ENCODE measurements around the gene RPL39. TPM values are rescaled to one million over a fixed set of nuclear protein-coding genes. Genes with fewer than 3 reads are reported as not detected.

Gene RPL39
- total RNA-seq, 1 donor from 2014 or later, result 1,492 TPM

- H3K9me3 ChIP-seq (ENCODE audit: insufficient read depth, low read depth, low read length), result no peaks in the 10 kb centered on the region
- H2AFZ ChIP-seq (ENCODE audit: low read depth, low read length), result peak overlapping the region; percentile 76
- Mint-ChIP-seq H3K4me1 (ENCODE audit: low read depth, unreplicated experiment) (peaks cover 10% of the 10 kb centered on the region), H3K36me3 (ENCODE audit: low read depth, unreplicated experiment) (peaks cover 3% of the 10 kb centered on the region), H3K9me3 (ENCODE audit: unreplicated experiment) (no peaks in the 10 kb centered on the region), H3K27me3 (ENCODE audit: low read depth, unreplicated experiment) (no peaks in the 10 kb centered on the region), H3K27ac (ENCODE audit: unreplicated experiment) (peak overlapping the region; percentile 93), H3K4me3 (ENCODE audit: unreplicated experiment) (peak overlapping the region; percentile 96)
- H3K36me3 ChIP-seq (ENCODE audit: insufficient read depth, low read length), result peaks cover 15% of the 10 kb centered on the region
- TF ChIP-seq EZH2 (IDR thresholded peaks at IDR 0.05; ENCODE audit: insufficient read depth, low read length) (no peak), CTCF (IDR thresholded peaks at IDR 0.05; ENCODE audit: insufficient read depth, low read depth, low read length) (peak; percentile 7)
- FAIRE-seq (no peak), DNase-seq (ENCODE audit: low read depth) (peak; percentile 10)
- H3K4me1 ChIP-seq (ENCODE audit: insufficient read depth, low read length), result peaks cover 3% of the 10 kb centered on the region
- H3K27me3 ChIP-seq (ENCODE audit: insufficient read depth, low read length), result no peaks in the 10 kb centered on the region
- H3K4me3 ChIP-seq (ENCODE audit: insufficient read depth, low read depth, low read length), result peak overlapping the region; percentile 94
- H3K4me2 ChIP-seq (ENCODE audit: low read length), result peak overlapping the region; percentile 97
- H4K20me1 ChIP-seq (ENCODE audit: insufficient read depth, low read length), result peaks cover 50% of the 10 kb centered on the region
- H3K79me2 ChIP-seq (ENCODE audit: insufficient read depth, low read length), result peaks cover 52% of the 10 kb centered on the region
- H3K9ac ChIP-seq (ENCODE audit: low read length), result peak overlapping the region; percentile 99
- H3K27ac ChIP-seq (ENCODE audit: low read depth, low read length), result peak overlapping the region; percentile 86
These were observed 423 bp downstream of the RPL39 start for GRCh38 chrX:119790977-119791436.

GRCh38 chrX:119784747-119785446 is 6.5 kb downstream of the RPL39 start:
- Mint-ChIP-seq H3K36me3 (ENCODE audit: low read depth, unreplicated experiment) (peaks cover 3% of the 10 kb centered on the region), H3K9me3 (ENCODE audit: unreplicated experiment) (no peaks in the 10 kb centered on the region), H3K27me3 (ENCODE audit: low read depth, unreplicated experiment) (no peaks in the 10 kb centered on the region), H3K4me1 (ENCODE audit: low read depth, unreplicated experiment) (peaks cover 10% of the 10 kb centered on the region), H3K4me3 (ENCODE audit: unreplicated experiment) (no peak overlapping the region), H3K27ac (ENCODE audit: unreplicated experiment) (no peak overlapping the region)
- H3K27me3 ChIP-seq (ENCODE audit: insufficient read depth, low read length), result no peaks in the 10 kb centered on the region
- DNase-seq (ENCODE audit: low read depth) (no peak), FAIRE-seq (peak; percentile 81)
- peaks cover 23% of the 10 kb centered on the region for H3K36me3 ChIP-seq (ENCODE audit: insufficient read depth, low read length)
- H4K20me1 ChIP-seq (ENCODE audit: insufficient read depth, low read length), result peaks cover 70% of the 10 kb centered on the region
- no peak for TF ChIP-seq EZH2 (IDR thresholded peaks at IDR 0.05; ENCODE audit: insufficient read depth, low read length)
- TF ChIP-seq CTCF (IDR thresholded peaks at IDR 0.05; ENCODE audit: insufficient read depth, low read depth, low read length), result peak; percentile 37
- H2AFZ ChIP-seq (ENCODE audit: low read depth, low read length), result no peak overlapping the region
- H3K4me2 ChIP-seq (ENCODE audit: low read length), result no peak overlapping the region
- no peak overlapping the region for H3K27ac ChIP-seq (ENCODE audit: low read depth, low read length)
- no peak overlapping the region for H3K9ac ChIP-seq (ENCODE audit: low read length)
- H3K4me1 ChIP-seq (ENCODE audit: insufficient read depth, low read length), result peaks cover 3% of the 10 kb centered on the region
- H3K9me3 ChIP-seq (ENCODE audit: insufficient read depth, low read depth, low read length), result no peaks in the 10 kb centered on the region
- peaks cover 57% of the 10 kb centered on the region for H3K79me2 ChIP-seq (ENCODE audit: insufficient read depth, low read length)
- H3K4me3 ChIP-seq (ENCODE audit: insufficient read depth, low read depth, low read length), result no peak overlapping the region

- peaks cover 51% of the 10 kb centered on the region for H4K20me1 ChIP-seq (ENCODE audit: insufficient read depth, low read length)
- DNase-seq (ENCODE audit: low read depth) (no peak), FAIRE-seq (no peak)
- H3K36me3 ChIP-seq (ENCODE audit: insufficient read depth, low read length), result peaks cover 17% of the 10 kb centered on the region
- H3K4me1 ChIP-seq (ENCODE audit: insufficient read depth, low read length), result no peaks in the 10 kb centered on the region
- peaks cover 38% of the 10 kb centered on the region for H3K79me2 ChIP-seq (ENCODE audit: insufficient read depth, low read length)
- H2AFZ ChIP-seq (ENCODE audit: low read depth, low read length), result no peak overlapping the region
- no peaks in the 10 kb centered on the region for H3K9me3 Mint-ChIP-seq (ENCODE audit: unreplicated experiment)
- H3K9me3 ChIP-seq (ENCODE audit: insufficient read depth, low read depth, low read length), result no peaks in the 10 kb centered on the region
- H3K4me2 ChIP-seq (ENCODE audit: low read length), result no peak overlapping the region
- H3K36me3 Mint-ChIP-seq (ENCODE audit: low read depth, unreplicated experiment), result peaks cover 3% of the 10 kb centered on the region
- no peak overlapping the region for H3K9ac ChIP-seq (ENCODE audit: low read length)
- H3K4me1 Mint-ChIP-seq (ENCODE audit: low read depth, unreplicated experiment), result peaks cover 3% of the 10 kb centered on the region
- H3K27me3 Mint-ChIP-seq (ENCODE audit: low read depth, unreplicated experiment), result no peaks in the 10 kb centered on the region
- H3K4me3 ChIP-seq (ENCODE audit: insufficient read depth, low read depth, low read length), result no peak overlapping the region
- no peak overlapping the region for H3K4me3 Mint-ChIP-seq (ENCODE audit: unreplicated experiment)
- no peak overlapping the region for H3K27ac Mint-ChIP-seq (ENCODE audit: unreplicated experiment)
- H3K27me3 ChIP-seq (ENCODE audit: insufficient read depth, low read length), result no peaks in the 10 kb centered on the region
- no peak for TF ChIP-seq EZH2 (IDR thresholded peaks at IDR 0.05; ENCODE audit: insufficient read depth, low read length)
- TF ChIP-seq CTCF (IDR thresholded peaks at IDR 0.05; ENCODE audit: insufficient read depth, low read depth, low read length), result no peak
- H3K27ac ChIP-seq (ENCODE audit: low read depth, low read length), result no peak overlapping the region
These were observed 8.4 kb downstream of the RPL39 start for GRCh38 chrX:119783026-119783425.
